Osteoblast (primary cell): ENCODE results near the gene HBS1L. TPM values are rescaled to one million over a fixed set of nuclear protein-coding genes. Genes with fewer than 3 reads are reported as not detected.
A peak's percentile ranks its signal among the peaks of the same experiment; 100 is the strongest.

Experiments used
- DNase-seq: peaks from one replicate; pipeline ENCODE4 v3.0.0; 2011; ENCODE audit warnings: low spot score, mixed read lengths; ENCODE audit not compliant: insufficient read length; ENCODE audit errors: missing footprints
- H2AFZ ChIP-seq: 2 replicates; pipeline ENCODE4 v1.6.0; 2011; ENCODE audit warnings: mild to moderate bottlenecking, low read length
- H3K27ac ChIP-seq: 2 replicates; pipeline ENCODE4 v1.5.1; 2011; ENCODE audit warnings: mild to moderate bottlenecking, low read depth, low read length, moderate library complexity
- H3K27me3 ChIP-seq: 2 replicates; pipeline ENCODE4 v1.6.0; 2012; ENCODE audit warnings: mild to moderate bottlenecking, control low read depth, inconsistent platforms, low read length, moderate library complexity; ENCODE audit not compliant: insufficient read depth
- H3K36me3 ChIP-seq: 2 replicates; pipeline ENCODE4 v1.5.1; 2011; ENCODE audit warnings: mild to moderate bottlenecking, low read length, control low read depth, moderate library complexity; ENCODE audit not compliant: insufficient read depth
- H3K4me1 ChIP-seq: 2 replicates; pipeline ENCODE4 v1.5.1; 2011; ENCODE audit warnings: mild to moderate bottlenecking, low read length, control low read depth, moderate library complexity; ENCODE audit not compliant: insufficient read depth
- H3K4me2 ChIP-seq: 2 replicates; pipeline ENCODE4 v1.6.0; 2011; ENCODE audit warnings: mild to moderate bottlenecking, low read length; ENCODE audit not compliant: insufficient read depth
- H3K4me3 ChIP-seq: fragments of 200-600 bp; sonication (generic); 3 replicates; pipeline ENCODE4 v1.5.1; 2012; ENCODE audit warnings: mild to moderate bottlenecking, low read length, inconsistent platforms; ENCODE audit not compliant: insufficient read depth
- H3K79me2 ChIP-seq: 2 replicates; pipeline ENCODE4 v1.6.0; 2012; ENCODE audit warnings: mild to moderate bottlenecking, low read length, control low read depth, inconsistent platforms; ENCODE audit not compliant: insufficient read depth
- H3K9me3 ChIP-seq: 2 replicates; pipeline ENCODE4 v1.5.1; 2011; ENCODE audit warnings: low read depth, low read length, control low read depth
- H4K20me1 ChIP-seq: 2 replicates; pipeline ENCODE4 v1.6.0; 2012; ENCODE audit warnings: mild to moderate bottlenecking, low read length, control low read depth; ENCODE audit not compliant: insufficient read depth
- total RNA-seq: library from RNA; depleted of rRNA; stranded (reverse); fragments of >200 nt; gene quantifications from 2 replicates; pipeline ENCODE4 v1.2.3, GENCODE V29; 2012
- TF ChIP-seq, protein P1 (sequence below): IDR thresholded peaks from 2 replicates; pipeline ENCODE4 v1.5.1; 2011; ENCODE audit warnings: mild to moderate bottlenecking, low read depth, low read length, moderate library complexity; ENCODE audit errors: extremely low read depth

Gene HBS1L
- total RNA-seq, 1 donor = 94.8 TPM

DNA sequence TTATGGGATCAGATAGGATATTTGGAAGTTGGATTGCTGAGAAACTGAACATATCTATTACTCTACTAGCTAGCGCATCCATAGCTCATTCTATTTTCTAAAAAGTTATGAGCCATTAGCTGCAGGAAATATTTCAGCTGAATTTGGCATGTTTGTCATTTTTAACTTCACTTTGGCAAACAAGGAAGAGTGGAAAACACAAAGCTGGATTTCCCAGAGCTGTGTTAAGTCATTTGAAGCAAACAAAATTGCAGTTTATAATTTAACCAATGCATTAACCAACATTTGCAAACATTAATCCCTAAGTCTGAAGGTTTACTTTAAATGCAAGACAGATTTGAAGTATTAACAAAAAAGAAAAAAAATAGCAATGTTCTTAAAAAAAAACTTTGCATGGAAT lies 105.9 kb downstream of the HBS1L start:
- no peaks in the 10 kb centered on the region for H3K4me1 ChIP-seq

DNA sequence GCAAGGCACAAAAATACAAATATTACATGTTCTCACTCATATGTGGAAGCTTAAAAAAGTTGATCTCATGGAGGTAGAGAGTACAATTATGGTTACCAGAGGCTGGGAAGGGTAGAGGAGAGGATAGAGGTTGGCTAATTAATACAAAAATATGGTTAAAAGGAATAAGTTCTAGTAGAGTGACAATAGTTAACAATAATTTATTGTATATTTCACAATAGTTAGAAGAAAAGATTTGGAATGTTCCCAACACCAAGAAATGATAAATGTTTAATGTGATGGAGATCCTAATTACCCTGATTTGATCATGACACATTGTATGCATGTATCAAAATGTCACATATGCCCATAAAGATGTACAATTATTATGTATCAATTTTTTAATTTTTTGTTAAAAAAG lies 106.5 kb downstream of the HBS1L start:
- Histone ChIP-seq H3K79me2 (no peaks in the 10 kb centered on the region), H4K20me1 (no peaks in the 10 kb centered on the region)

More for the DNA sequence above, 105.9 kb downstream of the HBS1L start:
- Histone ChIP-seq H3K4me2 (no peak overlapping the region), H3K27ac (no peak overlapping the region), H3K9me3 (no peaks in the 10 kb centered on the region), H3K4me3 (no peak overlapping the region), H2AFZ (no peak overlapping the region), H4K20me1 (no peaks in the 10 kb centered on the region), H3K36me3 (no peaks in the 10 kb centered on the region), H3K27me3 (no peaks in the 10 kb centered on the region), H3K79me2 (no peaks in the 10 kb centered on the region)
- TF ChIP-seq, protein P1, sequence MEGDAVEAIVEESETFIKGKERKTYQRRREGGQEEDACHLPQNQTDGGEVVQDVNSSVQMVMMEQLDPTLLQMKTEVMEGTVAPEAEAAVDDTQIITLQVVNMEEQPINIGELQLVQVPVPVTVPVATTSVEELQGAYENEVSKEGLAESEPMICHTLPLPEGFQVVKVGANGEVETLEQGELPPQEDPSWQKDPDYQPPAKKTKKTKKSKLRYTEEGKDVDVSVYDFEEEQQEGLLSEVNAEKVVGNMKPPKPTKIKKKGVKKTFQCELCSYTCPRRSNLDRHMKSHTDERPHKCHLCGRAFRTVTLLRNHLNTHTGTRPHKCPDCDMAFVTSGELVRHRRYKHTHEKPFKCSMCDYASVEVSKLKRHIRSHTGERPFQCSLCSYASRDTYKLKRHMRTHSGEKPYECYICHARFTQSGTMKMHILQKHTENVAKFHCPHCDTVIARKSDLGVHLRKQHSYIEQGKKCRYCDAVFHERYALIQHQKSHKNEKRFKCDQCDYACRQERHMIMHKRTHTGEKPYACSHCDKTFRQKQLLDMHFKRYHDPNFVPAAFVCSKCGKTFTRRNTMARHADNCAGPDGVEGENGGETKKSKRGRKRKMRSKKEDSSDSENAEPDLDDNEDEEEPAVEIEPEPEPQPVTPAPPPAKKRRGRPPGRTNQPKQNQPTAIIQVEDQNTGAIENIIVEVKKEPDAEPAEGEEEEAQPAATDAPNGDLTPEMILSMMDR = no peak
- DNase-seq = no peak

DNA sequence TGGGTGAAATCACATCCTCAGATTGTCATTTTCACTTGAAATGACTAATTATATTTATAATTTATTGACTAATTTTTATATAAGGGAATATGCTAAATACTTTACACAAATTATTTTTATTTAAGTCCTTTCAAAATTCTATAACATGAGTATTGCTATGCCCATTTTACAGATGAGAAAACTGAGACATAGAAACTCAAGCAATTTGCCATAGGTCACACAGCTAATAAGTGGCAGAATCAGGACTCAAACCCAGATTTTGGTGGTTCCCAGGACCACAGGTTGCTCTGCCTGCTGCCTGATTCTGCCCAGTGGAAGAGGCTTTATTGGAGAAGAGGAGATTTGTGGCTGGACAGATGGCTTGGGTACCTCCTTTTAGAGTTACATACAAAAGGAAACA lies 109.6 kb downstream of the HBS1L start:
- H3K27me3 ChIP-seq = no peaks in the 10 kb centered on the region
- H3K4me3 ChIP-seq = no peak overlapping the region
- no peak overlapping the region for H2AFZ ChIP-seq
- no peaks in the 10 kb centered on the region for H3K36me3 ChIP-seq
- no peaks in the 10 kb centered on the region for H3K9me3 ChIP-seq
- H3K4me1 ChIP-seq = no peaks in the 10 kb centered on the region
- no peak overlapping the region for H3K4me2 ChIP-seq
- TF ChIP-seq, protein P1 = no peak
- no peaks in the 10 kb centered on the region for H4K20me1 ChIP-seq
- H3K27ac ChIP-seq = no peak overlapping the region
- H3K79me2 ChIP-seq = no peaks in the 10 kb centered on the region
- DNase-seq = no peak

More for the DNA sequence above, 106.5 kb downstream of the HBS1L start:
- H3K4me1 ChIP-seq = no peaks in the 10 kb centered on the region
- H3K9me3 ChIP-seq = no peaks in the 10 kb centered on the region
- no peak overlapping the region for H2AFZ ChIP-seq
- no peak overlapping the region for H3K4me3 ChIP-seq
- H3K4me2 ChIP-seq = no peak overlapping the region
- H3K27me3 ChIP-seq = no peaks in the 10 kb centered on the region
- H3K27ac ChIP-seq = no peak overlapping the region
- DNase-seq = no peak
- H3K36me3 ChIP-seq = no peaks in the 10 kb centered on the region
- TF ChIP-seq, protein P1 = no peak

DNA sequence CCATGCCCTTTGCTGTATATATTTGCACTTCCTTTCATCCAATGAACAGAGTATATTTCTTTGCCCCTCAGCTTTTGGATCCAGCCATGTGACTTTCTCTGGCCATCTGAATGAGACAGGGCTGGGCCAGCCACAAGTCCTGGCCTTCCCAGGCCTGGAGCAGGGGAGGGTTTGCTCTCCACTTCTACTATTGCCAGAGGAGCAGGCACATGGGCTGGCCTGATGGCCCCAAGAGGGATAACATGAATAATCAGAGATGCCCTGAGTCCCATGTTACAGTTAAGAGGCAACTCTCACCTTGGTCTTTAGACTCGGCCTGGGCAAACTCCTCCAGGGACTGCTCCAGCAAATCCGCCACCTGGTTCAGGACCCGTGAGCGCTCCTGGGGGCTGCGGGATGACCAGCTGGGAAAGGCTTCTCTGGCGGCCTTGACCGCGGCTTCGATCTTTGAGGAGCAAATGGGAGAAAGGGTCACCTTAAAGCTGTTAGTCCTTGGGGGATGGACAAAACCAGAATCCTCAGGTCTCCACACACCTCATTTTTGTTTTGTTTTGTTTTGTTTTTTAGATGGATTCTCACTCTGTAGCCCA lies 111.0 kb downstream of the HBS1L start:
- no peaks in the 10 kb centered on the region for H4K20me1 ChIP-seq
- TF ChIP-seq, protein P1 = no peak
- H3K27ac ChIP-seq = no peak overlapping the region
- no peaks in the 10 kb centered on the region for H3K4me1 ChIP-seq
- no peak overlapping the region for H3K4me2 ChIP-seq
- H3K4me3 ChIP-seq = no peak overlapping the region
- H2AFZ ChIP-seq = no peak overlapping the region
- peak; percentile 60 for DNase-seq
- H3K27me3 ChIP-seq = no peaks in the 10 kb centered on the region
- H3K36me3 ChIP-seq = no peaks in the 10 kb centered on the region
- no peaks in the 10 kb centered on the region for H3K9me3 ChIP-seq
- H3K79me2 ChIP-seq = no peaks in the 10 kb centered on the region
